C4-2B (cell line): ENCODE data around the gene ZNF227.

ENCODE experiments used
- CTCF ChIP-seq: fragments of 450-650 bp; conservative IDR thresholded peaks from 2 replicates; pipeline ENCODE4 v1.5.1; 2017; ENCODE audit warnings: mild to moderate bottlenecking
- ZFX ChIP-seq: fragments of 450-650 bp; IDR thresholded peaks from 2 replicates; pipeline ENCODE4 v1.6.1; 2017

GRCh38 chr19:44282846-44283245 is 70.5 kb downstream of the ZNF227 start:
- no peak for TF ChIP-seq CTCF
- TF ChIP-seq ZFX: no peak
